ENCODE results near the gene BCORL1. TPM values are rescaled to one million over a fixed set of nuclear protein-coding genes. Genes with fewer than 3 reads are reported as not detected.

The BCORL1 gene
- polyA plus RNA-seq, 1 donor from 2014 or later = 1.0 TPM

- Histone ChIP-seq H4K20me1 (ENCODE audit: insufficient read depth) (no peaks in the 10 kb centered on the region), H3K9ac (ENCODE audit: low read length) (no peak overlapping the region), H3K9me3 (ENCODE audit: low read length) (no peaks in the 10 kb centered on the region), H3K4me2 (ENCODE audit: low read length) (no peak overlapping the region), H3K4me3 (ENCODE audit: low read length) (no peak overlapping the region), H3F3A (ENCODE audit: insufficient read depth, low read length, poor library complexity, severe bottlenecking) (no peaks in the 10 kb centered on the region), H3K27me3 (ENCODE audit: insufficient read depth, low read depth, low read length) (peaks cover 6% of the 10 kb centered on the region), H3K36me3 (ENCODE audit: insufficient read depth, low read length) (no peaks in the 10 kb centered on the region), H2AFZ (ENCODE audit: low read depth, low read length) (no peak overlapping the region), H3K79me2 (replicated peaks; ENCODE audit: insufficient read depth, low read length) (no peaks in the 10 kb centered on the region), H3K9me2 (ENCODE audit: insufficient read depth, low read length) (no peaks in the 10 kb centered on the region), H3K27ac (ENCODE audit: low read length) (no peak overlapping the region)
- no peak for TF ChIP-seq EP300 (conservative IDR thresholded peaks at IDR 0.05; ENCODE audit: poor library complexity, severe bottlenecking)
- no peak for TF ChIP-seq SMC3 (conservative IDR thresholded peaks at IDR 0.05; ENCODE audit: poor library complexity)
- TF ChIP-seq CTCF (IDR thresholded peaks at IDR 0.05; ENCODE audit: poor library complexity, severe bottlenecking) = no peak
- TF ChIP-seq MXI1 (conservative IDR thresholded peaks at IDR 0.05; ENCODE audit: poor library complexity, severe bottlenecking) = no peak
- TF ChIP-seq EZH2 (IDR thresholded peaks at IDR 0.05; ENCODE audit: borderline replicate concordance, insufficient read depth, low read length, poor library complexity, severe bottlenecking) = no peak
- no peak for TF ChIP-seq TAF1 (IDR thresholded peaks at IDR 0.05; ENCODE audit: low read depth)
Measured at GRCh38 chrX:129979207-129979920, 3.1 kb upstream of the BCORL1 start.

- Histone ChIP-seq H3K36me3 (ENCODE audit: insufficient read depth, low read length) (no peaks in the 10 kb centered on the region), H3F3A (ENCODE audit: insufficient read depth, low read length, poor library complexity, severe bottlenecking) (no peaks in the 10 kb centered on the region), H3K4me3 (ENCODE audit: low read length) (no peak overlapping the region)
Measured at GRCh38 chrX:129980001-129980401, 2.4 kb upstream of the BCORL1 start.

More at GRCh38 chrX:129980001-129980401, 2.4 kb upstream of the BCORL1 start:
- no peak overlapping the region for H3K9ac ChIP-seq (ENCODE audit: low read length)
- H3K27me3 ChIP-seq (ENCODE audit: insufficient read depth, low read depth, low read length) = peaks cover 6% of the 10 kb centered on the region
- H3K9me3 ChIP-seq (ENCODE audit: low read length) = no peaks in the 10 kb centered on the region
- H3K79me2 ChIP-seq (replicated peaks; ENCODE audit: insufficient read depth, low read length) = peaks cover 3% of the 10 kb centered on the region
- H3K27ac ChIP-seq (ENCODE audit: low read length) = no peak overlapping the region
- no peak overlapping the region for H2AFZ ChIP-seq (ENCODE audit: low read depth, low read length)
- no peaks in the 10 kb centered on the region for H3K9me2 ChIP-seq (ENCODE audit: insufficient read depth, low read length)
- H3K4me2 ChIP-seq (ENCODE audit: low read length) = no peak overlapping the region
- TF ChIP-seq CTCF (IDR thresholded peaks at IDR 0.05; ENCODE audit: poor library complexity, severe bottlenecking) = no peak
- TF ChIP-seq EZH2 (IDR thresholded peaks at IDR 0.05; ENCODE audit: borderline replicate concordance, insufficient read depth, low read length, poor library complexity, severe bottlenecking) = no peak
- no peak for TF ChIP-seq EP300 (conservative IDR thresholded peaks at IDR 0.05; ENCODE audit: poor library complexity, severe bottlenecking)
- no peak for TF ChIP-seq RAD21 (conservative IDR thresholded peaks at IDR 0.05)
- no peak for TF ChIP-seq MXI1 (conservative IDR thresholded peaks at IDR 0.05; ENCODE audit: poor library complexity, severe bottlenecking)
- TF ChIP-seq SMC3 (conservative IDR thresholded peaks at IDR 0.05; ENCODE audit: poor library complexity) = no peak
- no peak for TF ChIP-seq POLR2AphosphoS5 (IDR thresholded peaks at IDR 0.05)
- TF ChIP-seq REST (IDR thresholded peaks at IDR 0.05; ENCODE audit: borderline replicate concordance) = no peak
- TF ChIP-seq TAF1 (IDR thresholded peaks at IDR 0.05; ENCODE audit: low read depth) = no peak
- no peaks in the 10 kb centered on the region for H4K20me1 ChIP-seq (ENCODE audit: insufficient read depth)

Measured in neural cell (in vitro differentiated cells).